22Rv1 (cell line): ENCODE measurements around the gene TMEM174.

Experiments used
- CTCF ChIP-seq: fragments of 450-650 bp; IDR thresholded peaks from 2 replicates; pipeline ENCODE4 v1.5.1; 2017; ENCODE audit warnings: mild to moderate bottlenecking
- ZFX ChIP-seq: fragments of 450-650 bp; IDR thresholded peaks from 2 replicates; pipeline ENCODE4 v1.6.1; 2017; ENCODE audit warnings: antibody characterized with exemption, borderline replicate concordance

GRCh38 chr5:73179730-73180129, 6.7 kb downstream of the TMEM174 start:
- no peak for TF ChIP-seq CTCF
- no peak for TF ChIP-seq ZFX
